Endothelial cell of umbilical vein (primary cell): ENCODE measurements around the gene RNF169.

Experiments used
- GATA2 ChIP-seq: IDR thresholded peaks from 2 replicates; pipeline ENCODE4 v1.7.0; 2011; ENCODE audit warnings: low read depth, mild to moderate bottlenecking, moderate library complexity, mixed read lengths, low read length; ENCODE audit not compliant: insufficient read length, insufficient read depth
- MAX ChIP-seq: IDR thresholded peaks from 2 replicates; pipeline ENCODE4 v1.6.1; 2011; ENCODE audit not compliant: insufficient read depth, insufficient read length
- POLR2A ChIP-seq: IDR thresholded peaks from 2 replicates; pipeline ENCODE4 v1.6.1; 2012; ENCODE audit warnings: low read depth, mild to moderate bottlenecking, control low read depth, low read length
- TF ChIP-seq, protein P1 (sequence below), 2 donors: IDR thresholded peaks; 1 replicate in 1 of 2; 2 replicates in 1 of 2; pipeline ENCODE4 v1.5.1; 2011; ENCODE audit warnings: low read length in 2 of 2, mild to moderate bottlenecking in 2 of 2, moderate library complexity in 2 of 2, control low read depth in 1 of 2, inconsistent platforms in 1 of 2, low read depth in 1 of 2; ENCODE audit not compliant: insufficient read depth in 1 of 2; ENCODE audit errors: extremely low read depth in 1 of 2

GRCh38 chr11:74749127-74749964 lies 697 bp downstream of the RNF169 start:
- no peak for TF ChIP-seq MAX
- no peak for TF ChIP-seq GATA2
- TF ChIP-seq, protein P1, sequence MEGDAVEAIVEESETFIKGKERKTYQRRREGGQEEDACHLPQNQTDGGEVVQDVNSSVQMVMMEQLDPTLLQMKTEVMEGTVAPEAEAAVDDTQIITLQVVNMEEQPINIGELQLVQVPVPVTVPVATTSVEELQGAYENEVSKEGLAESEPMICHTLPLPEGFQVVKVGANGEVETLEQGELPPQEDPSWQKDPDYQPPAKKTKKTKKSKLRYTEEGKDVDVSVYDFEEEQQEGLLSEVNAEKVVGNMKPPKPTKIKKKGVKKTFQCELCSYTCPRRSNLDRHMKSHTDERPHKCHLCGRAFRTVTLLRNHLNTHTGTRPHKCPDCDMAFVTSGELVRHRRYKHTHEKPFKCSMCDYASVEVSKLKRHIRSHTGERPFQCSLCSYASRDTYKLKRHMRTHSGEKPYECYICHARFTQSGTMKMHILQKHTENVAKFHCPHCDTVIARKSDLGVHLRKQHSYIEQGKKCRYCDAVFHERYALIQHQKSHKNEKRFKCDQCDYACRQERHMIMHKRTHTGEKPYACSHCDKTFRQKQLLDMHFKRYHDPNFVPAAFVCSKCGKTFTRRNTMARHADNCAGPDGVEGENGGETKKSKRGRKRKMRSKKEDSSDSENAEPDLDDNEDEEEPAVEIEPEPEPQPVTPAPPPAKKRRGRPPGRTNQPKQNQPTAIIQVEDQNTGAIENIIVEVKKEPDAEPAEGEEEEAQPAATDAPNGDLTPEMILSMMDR (IDR thresholded peaks at IDR 0.05; ENCODE audit: extremely low read depth in 1 of 2, insufficient read depth in 1 of 2, low read depth in 1 of 2, low read length in 2 of 2), result no peak
- TF ChIP-seq POLR2A, result no peak
